KG1 (cell line): ENCODE data around the gene DONSON.
"Not testable (repeated sequence)": the region's sequence is repeated elsewhere in the genome, so short reads cannot be mapped to it uniquely, and the experiment has no call there.

Source experiments
- DNase-seq: peaks from one replicate; lab custom pipeline; 2025; lab: John Stamatoyannopoulos, UW

The DONSON gene, protein sequence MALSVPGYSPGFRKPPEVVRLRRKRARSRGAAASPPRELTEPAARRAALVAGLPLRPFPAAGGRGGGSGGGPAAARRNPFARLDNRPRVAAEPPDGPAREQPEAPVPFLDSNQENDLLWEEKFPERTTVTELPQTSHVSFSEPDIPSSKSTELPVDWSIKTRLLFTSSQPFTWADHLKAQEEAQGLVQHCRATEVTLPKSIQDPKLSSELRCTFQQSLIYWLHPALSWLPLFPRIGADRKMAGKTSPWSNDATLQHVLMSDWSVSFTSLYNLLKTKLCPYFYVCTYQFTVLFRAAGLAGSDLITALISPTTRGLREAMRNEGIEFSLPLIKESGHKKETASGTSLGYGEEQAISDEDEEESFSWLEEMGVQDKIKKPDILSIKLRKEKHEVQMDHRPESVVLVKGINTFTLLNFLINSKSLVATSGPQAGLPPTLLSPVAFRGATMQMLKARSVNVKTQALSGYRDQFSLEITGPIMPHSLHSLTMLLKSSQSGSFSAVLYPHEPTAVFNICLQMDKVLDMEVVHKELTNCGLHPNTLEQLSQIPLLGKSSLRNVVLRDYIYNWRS

DNA sequence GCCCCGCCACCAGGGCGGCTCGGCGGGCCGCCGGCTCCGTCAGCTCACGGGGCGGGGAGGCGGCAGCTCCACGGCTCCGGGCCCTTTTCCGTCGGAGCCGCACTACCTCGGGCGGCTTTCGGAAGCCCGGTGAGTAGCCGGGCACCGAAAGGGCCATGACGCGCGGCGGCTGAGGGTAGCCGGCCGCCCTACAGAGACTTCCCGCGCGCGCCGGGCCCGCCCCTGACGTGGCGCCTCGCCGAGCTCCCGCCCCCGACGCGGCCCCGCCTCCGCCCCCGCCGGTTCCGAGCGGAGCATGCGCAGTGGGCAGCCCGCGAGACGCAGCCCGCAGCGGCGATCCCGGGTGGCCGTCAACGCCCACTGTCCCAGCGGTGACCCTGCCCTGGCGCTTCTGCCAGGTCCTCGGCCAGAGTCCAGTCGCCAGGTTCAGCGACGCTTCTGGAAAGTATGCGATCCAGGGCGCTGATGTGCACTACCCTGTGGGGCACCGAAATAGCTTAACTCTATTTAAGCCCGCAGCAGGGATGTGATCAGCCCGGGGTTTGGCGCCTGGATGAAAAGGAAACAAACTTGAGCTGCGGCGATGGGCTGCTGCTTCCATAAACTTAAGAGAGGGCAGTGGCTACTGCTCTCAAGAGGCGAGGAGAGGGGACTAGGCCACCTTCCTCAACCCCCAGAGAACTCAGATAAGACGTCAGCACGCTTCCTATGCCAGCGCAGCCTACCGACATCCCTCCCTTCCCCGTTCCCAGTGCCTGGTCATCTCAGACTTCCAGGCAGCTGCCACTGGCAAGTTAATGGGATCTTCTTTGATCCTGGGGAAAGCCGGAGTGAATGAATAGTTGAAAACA is at the start of gene DONSON:
Gene DONSON, minus strand, starts transcription at position 200 of the 851 bp plus-strand sequence. Its CDS starts 43 bp downstream, at position 157.
- peak; percentile 82 for DNase-seq

DNA sequence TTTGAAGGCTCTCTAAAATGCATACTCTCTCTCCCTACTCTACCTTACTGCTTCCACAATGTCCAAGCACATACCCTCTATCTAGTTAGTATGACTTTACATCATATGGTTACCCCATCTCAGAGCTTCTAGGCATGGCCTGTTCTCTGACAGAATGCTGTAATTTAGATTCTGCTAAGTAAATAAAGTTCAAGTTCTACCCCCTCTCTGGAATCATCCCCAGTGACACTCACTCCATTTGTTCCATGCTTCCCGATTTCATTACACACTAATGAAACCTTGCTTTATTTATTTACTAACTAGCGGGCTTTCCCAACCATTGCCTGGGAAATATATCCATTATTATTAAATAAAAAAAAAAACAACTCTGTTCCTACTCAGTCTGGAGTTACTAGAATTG is 45.8 kb upstream of the DONSON start:
- no peak for DNase-seq

DNA sequence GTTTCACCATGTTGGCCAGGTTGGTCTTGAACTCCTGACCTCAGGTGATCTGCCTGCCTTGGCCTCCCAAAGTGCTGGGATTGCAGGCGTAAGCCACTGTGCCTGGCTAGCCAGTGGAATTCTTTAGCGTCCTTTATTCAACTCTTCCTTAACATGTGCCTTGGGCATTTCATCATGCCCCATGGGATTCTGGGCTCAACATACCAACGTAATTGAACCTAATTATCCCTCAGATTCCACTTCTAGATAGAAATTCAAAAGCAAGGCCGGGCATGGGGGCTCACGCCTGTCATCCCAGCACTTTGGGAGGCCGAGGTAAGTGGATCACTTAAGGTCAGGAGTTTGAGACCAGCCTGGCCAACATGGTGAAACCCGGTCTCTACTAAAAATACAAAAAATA is 37.7 kb upstream of the DONSON start:
- not testable (repeated sequence) for DNase-seq

DNA sequence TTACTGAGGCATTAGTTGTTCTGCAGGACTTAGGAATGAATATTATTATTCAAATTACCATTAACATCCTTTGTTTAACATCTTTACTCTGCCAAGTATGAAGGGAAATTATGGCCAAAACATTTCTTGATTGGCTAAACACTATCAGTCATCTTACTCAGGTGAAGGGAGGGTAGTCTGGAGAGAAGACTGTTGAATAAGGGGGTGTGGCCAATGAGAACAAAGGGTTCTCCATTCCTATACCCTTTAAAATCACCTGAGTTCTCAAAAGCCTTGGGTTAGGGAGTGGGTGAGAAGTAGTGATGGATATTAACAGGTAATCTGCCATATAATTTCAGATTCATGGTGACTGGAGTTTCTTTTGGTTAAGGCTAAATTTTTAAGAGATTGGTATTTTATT is 33.8 kb upstream of the DONSON start:
- no peak for DNase-seq

DNA sequence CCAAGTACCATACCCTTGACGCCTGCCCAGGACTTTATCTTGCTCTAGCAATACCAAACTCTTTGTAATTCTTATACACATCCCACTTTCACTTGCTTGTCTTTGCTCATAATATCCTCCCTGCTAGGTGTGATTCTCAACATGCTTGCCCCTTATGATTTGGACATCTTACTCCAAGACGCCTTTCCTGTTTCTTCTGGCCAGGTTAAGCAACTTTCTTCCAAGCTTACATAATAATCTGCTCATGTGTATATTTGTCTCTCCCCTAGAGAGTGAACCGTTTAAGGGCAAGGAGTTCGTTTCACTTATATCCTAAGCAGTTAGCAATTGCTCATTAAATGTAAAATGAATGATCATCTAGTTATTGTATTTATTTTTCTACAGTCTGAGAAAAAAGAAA is 31.2 kb upstream of the DONSON start:
- no peak for DNase-seq

DNA sequence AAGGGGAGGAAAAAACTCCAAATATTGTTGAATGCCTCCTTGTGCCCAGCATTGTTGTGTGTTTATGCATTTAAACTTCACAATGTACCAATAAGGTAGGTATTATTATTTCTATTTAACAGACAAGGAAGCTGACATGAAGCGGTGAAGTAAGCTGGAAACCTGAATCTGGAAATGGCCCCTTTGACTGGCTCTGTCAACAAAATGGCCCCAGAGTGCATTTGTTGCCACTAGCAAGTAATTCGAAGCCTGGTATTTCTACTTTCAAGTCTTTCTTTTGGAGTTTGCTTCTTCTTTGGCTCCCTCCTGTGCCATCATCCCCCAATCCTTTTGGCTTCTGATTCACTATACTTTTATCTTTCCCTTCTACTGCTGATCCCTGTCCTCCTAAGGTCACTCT is 29.9 kb upstream of the DONSON start:
- DNase-seq, result no peak

DNA sequence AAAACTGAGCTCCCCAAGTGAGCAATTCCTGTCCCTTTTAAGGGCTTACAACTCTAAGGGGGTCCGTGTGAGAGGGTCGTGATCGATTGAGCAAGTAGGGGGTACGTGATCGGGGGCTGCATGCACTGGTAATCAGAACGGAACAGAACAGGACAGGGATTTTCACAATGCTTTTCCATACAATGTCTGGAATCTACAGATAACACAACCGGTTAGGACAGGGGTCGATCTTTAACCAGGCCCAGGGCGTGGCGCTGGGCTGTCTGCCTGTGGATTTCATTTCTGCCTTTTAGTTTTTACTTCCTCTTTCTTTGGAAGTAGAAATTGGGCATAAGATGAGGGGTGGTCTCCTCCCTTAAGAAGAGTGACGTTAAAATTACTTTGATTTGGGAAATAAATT is 29.1 kb upstream of the DONSON start:
- DNase-seq, result not testable (repeated sequence)

DNA sequence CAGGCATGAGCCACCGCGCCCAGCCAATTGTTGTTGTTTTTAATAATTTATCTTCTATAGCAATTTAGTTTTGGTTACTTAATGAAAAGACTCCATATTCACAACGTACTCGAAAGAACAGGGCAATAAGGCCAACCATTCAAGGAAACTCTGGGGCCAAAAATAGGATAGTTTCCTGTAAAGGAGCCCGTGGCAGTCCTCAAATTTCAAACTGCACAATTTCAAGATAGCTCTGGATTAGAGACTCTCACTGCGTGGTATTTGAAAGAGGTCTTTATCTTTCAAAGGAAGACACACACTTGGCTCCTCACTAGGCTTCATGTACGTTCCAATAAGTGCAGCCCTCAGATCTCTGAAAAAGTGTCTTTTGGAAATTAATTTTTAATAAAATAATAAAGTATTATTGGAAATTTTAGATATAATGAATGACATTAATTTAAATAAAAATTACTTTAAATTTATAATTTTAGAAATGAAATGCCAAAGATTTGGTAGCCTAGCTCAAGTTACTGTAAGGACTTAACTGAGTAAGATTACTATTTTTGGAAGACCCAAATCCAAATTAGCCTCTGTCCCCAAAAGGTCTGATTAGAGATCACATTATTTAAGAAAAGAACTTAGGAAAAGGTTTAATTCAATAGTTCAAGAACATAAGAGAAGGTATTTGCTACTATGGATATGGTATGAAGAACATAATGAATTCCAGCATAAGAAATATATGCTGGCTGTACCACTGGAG is 22.7 kb upstream of the DONSON start:
- DNase-seq, result no peak

DNA sequence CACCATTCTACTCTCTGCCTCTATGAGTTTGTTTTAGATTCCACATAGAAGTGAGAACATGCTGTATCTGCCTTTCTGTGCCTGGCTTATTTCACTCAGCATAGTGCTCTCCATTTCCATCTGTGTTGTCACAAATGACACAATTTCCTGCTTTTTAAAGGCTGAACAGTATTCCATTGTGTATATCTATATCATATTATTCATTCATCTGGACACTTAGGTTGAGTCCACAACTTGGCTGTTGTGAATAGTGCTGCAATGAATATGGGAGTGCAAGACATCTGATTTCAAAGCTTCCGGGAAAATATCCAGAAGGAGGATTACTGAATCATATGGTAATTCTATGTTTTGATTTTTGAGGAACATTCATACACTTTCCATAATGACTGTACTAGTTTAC is 20.1 kb upstream of the DONSON start:
- DNase-seq, result no peak

DNA sequence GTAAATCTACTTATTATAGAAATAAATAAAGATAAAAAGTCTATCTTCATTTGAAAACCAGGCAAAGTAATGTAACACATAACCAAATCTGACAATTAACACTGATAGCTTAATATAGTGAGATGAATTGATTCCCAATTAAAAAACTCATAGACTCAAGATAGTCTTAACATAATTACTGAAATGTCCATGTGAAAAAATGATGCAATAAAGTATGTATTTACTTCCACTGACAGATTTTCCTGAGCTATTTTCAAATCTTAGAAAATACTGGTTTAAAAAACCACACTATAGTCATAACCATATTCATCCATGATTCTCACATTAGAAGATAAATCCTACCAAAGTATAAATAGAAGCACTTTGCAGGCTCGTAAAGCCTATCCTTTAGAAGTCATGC is 9.6 kb upstream of the DONSON start:
- DNase-seq, result no peak

DNA sequence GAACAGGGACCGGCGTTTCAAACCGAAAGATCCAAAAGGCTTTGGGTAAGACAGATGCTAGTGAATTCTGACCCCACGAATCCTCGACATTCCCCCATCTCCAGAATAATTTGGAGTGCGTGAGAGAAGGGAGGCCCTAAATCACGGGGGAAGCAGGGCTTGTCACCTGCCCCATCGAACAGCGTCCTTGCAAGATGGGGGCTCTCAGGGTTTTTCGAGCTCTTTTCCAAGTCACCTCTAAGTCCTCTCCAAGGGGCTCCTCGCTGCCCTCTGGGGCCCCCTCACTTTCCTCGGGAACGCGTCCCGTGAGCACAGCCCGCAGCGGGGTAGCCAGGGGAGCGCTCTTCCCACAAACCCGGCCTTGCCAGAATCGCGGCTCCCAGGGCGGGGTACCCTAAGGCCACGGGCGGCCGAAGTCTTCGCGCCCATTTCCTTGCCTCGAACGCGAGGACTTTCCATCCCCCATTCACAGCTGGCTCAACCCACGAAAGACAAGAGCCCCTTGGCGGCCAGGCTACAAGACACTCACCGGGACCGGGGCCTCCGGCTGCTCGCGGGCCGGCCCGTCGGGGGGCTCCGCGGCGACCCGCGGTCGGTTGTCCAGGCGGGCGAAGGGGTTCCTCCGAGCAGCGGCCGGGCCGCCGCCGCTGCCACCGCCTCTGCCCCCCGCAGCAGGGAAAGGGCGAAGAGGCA is 546 bp downstream of the DONSON start:
- DNase-seq, result no peak

DNA sequence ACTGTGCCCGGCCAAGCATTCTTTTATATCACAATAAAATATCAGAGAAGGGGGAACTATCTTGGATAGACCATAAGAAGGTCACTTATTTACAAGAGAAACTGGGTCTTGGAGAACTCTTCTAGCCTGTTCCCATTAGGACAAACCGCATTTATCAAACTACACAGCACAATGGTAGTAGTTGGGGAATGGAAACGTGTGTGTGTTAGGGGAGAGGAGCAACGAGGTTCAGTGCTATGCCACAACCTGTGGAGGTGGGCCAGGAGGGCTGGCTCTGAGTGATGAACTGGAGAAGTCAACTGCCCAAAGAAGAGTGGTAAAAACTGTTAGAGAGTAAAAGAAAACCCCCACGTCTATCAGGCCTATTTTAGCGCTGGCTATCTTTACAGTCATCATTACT is 1.6 kb downstream of the DONSON start:
- DNase-seq, result no peak

DNA sequence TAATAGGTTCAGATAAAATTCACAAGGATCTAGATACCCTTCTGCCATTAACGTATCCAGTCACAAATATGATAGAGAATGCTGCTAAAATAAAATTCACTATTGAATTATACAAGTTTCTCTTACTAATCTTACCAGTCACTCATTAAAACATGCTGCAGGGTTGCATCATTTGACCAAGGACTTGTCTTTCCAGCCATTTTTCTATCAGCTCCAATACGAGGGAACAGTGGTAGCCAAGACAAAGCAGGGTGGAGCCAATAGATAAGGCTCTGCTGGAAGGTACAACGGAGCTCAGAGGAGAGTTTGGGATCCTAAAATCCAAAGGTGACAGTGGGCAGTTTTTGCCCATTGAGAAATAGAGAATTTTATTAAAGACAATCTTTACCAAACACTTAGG is 4.0 kb downstream of the DONSON start:
- DNase-seq, result no peak

DNA sequence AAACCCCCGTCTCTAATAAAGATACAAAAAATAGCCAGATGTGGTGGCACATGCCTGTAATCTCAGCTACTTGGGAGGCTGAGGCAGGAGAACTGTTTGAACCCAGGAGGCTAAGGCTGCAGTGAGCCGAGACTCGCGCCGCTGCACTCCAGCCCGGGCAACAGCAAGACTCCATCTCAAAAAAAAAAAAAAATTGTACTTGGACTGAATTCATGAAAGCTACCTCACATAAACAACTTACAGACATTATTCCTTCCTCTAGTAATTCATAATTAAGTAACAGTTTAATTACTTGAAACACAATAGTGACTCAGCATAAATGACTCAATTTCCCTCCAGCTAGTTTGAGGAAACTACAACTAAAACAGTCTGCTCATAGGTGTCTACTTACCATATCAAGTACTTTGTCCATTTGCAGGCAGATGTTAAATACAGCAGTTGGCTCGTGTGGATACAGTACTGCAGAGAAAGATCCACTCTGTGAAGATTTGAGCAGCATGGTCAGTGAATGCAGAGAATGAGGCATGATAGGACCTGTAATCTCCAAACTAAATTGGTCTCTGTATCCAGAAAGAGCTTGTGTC is 9.4 kb downstream of the DONSON start:
- DNase-seq, result no peak

DNA sequence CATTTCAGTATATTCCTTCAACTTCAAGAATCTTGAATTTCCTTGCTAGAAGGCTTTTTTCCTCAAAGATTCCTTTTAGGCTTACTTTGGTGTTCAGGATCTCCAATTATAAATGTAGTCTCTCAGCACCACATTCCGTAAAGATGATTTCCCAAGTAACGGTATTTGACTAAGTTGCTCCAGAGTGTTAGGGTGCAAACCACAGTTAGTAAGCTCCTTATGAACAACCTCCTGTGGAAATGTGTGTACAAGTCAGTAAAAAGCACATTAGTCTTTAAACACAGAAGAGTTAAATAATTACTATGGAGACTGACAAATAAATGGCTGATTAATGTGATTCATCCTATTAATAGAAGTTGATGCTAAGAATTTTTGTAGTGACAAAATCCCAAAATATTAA is 10.3 kb downstream of the DONSON start:
- no peak for DNase-seq

DNA sequence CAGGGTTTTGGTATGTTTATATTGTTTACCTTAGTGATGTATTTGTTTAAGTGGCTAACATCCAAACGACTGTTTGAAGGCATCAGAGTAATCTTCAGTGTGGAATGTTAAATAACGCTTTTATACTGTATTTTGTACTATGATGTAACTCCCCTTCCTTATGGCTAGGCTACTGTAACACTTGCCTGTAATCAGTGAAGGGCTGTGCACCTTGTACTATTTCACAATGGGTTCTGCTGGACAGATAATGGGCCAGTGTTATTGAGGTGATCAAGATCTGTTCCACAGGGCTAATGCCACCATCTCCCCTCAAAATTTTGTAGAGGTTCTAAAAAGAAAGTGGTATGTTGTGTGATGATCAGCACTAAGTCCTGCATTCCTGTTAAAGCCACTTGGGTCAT is 11.7 kb downstream of the DONSON start:
- not testable (repeated sequence) for DNase-seq

DNA sequence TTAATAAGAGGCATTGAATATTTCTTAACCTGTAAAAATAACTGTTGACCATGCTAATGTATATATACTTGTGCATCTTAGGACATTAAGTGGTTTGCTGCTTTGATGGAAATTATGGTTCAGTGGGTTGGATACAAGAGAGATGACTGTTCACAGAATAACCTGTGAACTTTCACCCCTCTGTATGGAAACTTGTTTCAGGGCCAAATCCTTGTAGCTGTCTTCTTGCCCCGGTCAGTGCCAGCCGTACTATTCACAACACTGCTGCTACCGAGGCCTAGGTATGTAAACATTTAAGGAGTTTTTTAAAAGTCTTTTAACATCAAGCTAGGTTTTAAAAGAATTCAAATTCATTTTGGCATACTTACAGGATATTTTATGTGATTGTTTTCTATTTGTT is 16.1 kb downstream of the DONSON start:
- DNase-seq, result no peak

DNA sequence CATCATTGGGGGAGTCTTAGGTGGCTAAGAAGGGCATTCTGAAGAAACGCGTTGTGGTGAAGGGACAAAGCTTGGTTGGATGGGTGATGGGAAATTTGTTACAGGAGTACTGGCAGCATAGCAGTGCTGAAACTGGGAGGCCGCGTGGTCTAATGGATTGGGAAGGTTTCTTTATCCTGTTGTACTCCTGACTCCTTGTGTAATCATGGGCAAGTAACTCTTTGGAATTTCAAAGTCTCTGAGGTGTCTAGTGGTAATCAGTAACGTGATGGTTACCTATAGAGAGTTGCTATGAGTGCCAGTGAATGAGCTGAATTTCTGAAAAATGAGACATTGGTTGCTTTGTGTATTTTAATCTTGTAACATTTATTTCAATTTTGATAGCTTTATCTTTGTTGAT is 18.5 kb downstream of the DONSON start:
- no peak for DNase-seq

DNA sequence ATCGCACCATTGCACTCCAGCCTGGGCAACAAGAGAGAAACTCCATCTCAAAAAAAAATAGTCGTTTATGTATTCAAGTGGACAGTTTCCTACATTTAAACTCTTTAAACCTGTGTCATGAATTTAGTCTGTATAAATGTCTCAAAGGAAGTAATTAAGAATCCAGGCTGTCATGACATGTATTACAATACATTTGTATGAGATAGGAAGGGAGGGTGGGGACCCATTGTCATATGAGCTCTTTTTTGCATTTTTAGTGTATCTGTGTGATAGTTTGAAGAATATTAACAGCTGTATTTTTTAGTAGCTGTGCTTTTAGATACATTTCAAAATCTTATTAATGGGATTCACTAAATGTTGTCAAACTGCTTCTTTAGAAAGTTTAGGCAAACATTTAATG is 20.0 kb downstream of the DONSON start:
- no peak for DNase-seq

DNA sequence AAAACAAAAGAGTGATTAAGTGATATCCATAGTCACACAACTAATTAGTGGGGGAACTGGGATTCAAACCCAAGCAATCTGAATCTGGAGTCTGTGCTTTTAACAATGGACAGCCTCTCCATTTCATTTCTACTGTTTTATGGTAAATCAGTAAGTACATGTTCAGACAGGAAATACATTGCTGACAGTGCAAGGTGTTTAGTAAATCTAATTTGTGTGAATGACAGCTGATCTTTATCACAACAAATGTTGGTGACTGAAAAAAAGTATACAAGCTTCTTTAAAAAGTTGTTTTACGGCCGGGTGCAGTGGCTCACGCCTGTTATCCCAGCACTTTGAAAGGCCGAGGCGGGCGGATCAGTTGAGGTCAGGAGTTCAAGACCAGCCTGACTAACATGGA is 20.6 kb downstream of the DONSON start:
- no peak for DNase-seq

DNA sequence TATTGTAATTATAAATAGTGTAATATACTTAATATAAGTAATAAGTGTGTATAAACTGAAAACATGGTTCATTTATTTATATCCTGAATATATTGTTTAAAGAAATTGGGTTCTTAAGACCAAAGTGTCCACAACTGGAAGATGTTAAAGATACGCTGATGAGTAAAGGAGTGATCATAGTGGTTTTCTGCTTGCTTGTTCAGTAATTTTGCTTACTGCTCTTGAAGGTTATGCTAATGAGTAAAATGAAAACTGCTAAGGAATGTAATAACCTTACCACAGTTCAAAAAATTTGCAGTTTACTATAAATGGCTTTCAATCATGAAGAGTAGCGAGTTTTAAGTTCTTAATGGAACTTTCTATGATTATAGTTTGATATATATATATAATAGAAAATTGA is 22.0 kb downstream of the DONSON start:
- no peak for DNase-seq
